ENCODE measurements around the gene FAM149A.

The FAM149A gene

GRCh38 chr4:186104114-186104889 is at the start of gene FAM149A:
FAM149A (plus strand) TSS chr4:186104704.
- DNase-seq: peak; percentile 14 to 26

GRCh38 chr4:186058253-186058979 is 46.1 kb upstream of the FAM149A start:
- no peak for DNase-seq

- DNase-seq: no peak
Measured at GRCh38 chr4:186058980-186059316, 45.6 kb upstream of the FAM149A start.

DNA sequence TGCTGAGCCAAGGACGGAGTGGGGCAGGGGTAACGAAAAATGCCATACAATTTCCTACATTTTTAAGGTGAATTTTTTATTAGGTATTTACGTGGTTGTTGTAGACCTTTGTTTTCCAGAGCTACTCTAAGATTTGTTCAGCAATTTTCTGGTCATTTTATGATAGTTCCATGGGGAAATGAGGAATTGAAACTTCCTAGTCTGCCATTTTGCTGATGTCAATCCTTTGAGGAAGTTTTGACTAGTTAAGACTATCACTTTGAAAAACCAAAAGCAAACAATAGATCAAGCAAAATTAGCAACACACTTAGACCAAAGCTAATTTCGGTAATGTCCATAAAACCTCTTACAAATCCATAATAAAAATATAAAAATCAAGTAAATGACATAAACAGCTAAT is 42.6 kb upstream of the FAM149A start:
- no peak for DNase-seq

DNA sequence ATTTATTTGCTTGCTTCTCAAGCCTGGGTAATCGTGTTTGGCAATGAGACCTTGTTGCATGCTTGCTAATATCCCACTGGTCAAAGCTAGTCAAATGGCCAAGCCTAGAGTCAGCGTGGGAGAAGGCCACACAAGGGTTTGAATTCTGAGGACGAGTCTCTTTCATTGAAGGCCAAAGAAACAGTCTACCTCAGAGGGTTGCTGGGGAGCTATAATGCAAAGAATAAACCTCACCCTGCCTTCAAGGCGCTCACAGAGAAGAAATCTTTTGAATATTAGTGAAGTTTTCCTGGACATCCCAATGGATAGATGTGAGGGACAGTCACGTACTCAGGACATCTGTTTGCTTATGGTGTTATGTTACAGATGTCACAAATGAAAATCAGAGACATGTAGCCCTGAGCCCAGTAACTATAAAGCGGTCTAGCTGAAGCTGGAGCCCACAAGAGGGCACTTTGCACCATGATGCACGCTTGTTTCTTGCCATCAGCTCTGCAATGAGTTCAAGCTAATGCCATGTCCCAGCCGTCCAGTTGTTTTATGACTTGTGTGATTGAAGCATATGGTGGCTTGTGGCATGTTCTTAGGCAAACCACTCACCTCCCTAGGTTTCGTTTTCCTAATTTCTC is 36.6 kb upstream of the FAM149A start:
- peak in 1 of 2 experiments; percentile 34 for DNase-seq

- DNase-seq: no peak
Measured at GRCh38 chr4:186068581-186069348, 35.7 kb upstream of the FAM149A start, which contains the start of gene TLR3. TLR3 (plus strand) TSS chr4:186069156; CDS start chr4:186076620, 7,464 bp downstream.

- DNase-seq: no peak
Measured at GRCh38 chr4:186069729-186070128, 34.8 kb upstream of the FAM149A start.

DNA sequence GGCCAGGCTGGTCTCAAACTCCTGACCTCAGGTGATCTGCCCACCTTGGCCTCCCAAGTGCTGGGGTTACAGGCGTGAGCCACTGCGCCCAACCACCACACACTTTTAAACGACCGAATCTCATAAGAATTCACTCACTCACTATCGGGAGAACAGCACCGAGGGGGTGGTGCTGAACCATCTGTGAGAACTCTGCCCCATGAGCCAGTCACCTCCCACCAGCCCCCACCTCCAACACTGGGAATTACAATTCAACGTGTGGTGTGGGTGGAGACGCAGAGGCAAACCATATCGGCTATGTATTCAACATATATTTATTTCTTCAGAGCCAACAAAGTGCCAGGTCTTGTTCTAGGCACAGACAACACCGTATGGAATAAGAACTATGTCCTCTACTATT is 32.0 kb upstream of the FAM149A start:
- no peak for DNase-seq

- DNase-seq: no peak
Measured at GRCh38 chr4:186074189-186074588, 30.3 kb upstream of the FAM149A start.

DNA sequence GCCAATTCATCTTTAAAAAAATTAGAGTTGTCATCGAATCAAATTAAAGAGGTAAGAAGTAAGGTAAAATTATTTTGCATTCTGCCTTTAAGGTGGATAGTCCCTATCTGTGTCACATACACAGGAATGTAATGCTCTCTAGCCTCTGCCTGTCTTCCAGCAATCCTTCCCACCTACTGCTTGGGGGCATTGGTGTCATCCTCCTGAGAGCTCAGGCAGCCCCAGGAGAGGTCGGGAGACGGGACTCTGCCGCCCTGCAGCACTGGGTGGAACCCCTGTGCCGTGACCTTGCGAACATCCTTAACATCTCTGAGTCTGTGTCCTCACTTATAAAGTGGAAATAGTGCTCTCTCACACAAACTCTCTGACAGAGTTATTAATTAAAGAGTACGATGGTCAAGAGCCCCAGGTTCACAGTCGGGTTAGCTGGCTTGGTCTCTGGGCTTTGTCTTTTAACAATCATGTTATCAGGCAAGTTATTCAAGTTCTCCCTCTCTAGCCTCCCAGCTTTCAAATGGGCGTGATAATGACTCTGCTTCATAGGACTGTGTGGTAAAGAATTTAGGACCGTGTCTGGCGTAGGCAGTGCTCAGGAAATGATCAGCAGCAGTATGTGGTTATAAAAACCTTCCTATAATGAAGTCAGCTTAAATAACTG is 25.4 kb upstream of the FAM149A start:
- no peak for DNase-seq

DNA sequence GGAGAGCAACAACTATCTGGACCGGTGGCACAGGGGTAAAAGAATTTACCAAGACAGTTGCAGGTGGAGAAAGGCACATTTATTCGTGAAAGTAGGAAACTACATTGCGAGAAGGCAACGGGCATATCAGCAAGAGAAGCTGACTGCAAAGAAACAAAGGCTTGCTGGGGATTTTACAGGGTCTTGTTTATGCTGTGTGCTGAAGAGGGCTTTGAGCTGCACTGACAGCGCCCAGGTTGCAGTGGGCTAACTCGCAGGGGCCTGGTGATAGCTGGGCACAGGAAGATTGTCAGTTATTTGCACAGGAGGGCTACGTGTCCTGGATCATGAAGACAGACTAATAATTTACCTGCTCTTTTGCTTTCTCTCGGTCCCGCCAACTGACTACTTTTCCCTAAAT is 24.8 kb upstream of the FAM149A start:
- no peak for DNase-seq

DNA sequence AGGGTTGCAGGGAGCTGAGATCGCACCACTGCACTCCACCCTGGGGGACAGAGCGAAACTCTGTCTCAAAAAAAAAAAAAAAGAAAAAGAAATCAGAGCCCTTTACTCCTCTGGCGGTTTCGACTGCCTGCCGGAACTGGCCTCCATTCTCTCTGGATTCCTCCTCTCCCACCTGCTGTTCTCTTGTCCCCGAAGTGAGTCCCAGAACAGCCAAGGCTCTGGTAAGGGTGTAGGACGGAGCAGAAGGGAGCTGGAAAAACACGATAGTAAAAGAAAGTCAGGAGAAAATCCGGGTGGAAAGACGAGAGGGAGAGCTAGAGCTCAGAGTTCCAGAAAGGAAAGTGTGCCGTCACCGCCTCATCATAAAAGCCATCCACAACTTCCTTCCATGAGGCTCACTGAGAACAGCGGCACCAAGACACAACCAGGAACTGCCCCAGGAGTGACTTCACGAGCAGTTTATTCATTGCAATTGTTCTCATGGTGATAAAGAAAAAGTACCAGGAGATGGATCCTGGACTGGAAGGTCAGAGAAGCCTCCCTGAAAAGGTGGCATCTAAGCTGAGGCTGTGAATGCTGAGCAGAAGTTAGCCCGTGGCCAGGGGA is 23.2 kb upstream of the FAM149A start:
- no peak for DNase-seq

- DNase-seq: no peak
Measured at GRCh38 chr4:186082221-186082620, 22.3 kb upstream of the FAM149A start.

DNA sequence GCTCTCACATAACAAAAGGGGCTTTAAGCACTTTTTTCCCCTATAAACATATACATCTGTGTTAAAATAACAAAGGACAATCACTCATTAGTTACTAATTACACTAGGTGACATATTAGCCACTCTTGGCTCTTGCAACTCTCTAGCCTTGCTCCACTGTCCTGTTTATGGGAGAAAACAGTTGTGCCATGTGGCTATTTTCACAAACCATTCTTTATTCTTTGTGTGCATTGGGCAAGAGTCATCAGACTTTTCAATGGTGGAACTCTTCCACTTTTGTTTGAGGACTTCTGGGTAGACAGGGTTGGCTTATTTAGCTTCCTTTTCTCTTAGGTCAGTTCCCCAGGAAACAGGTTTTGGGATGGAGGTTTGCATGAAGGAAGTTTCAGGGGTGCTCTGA is 16.0 kb upstream of the FAM149A start:
- DNase-seq: no peak

DNA sequence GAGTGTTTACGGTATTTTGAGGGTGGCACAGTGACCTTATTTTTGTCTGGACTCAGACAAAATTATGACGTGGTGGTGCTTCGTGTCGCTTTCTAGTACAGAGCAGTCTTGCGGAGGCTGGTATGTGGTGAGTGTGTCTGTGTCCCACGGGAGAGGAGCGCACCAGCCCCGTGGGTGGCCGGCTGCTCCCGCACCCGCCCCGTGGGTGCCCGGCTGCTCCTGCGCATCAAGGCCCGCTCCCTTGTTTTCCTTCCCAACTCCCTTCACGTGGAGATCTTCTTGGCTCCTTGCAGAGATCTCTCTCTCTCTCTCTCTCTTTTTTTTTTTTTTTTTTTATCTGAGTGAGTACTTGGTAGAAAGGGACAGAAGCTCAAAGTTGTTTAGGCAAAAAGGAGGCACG is 12.2 kb upstream of the FAM149A start:
- DNase-seq: no peak

DNA sequence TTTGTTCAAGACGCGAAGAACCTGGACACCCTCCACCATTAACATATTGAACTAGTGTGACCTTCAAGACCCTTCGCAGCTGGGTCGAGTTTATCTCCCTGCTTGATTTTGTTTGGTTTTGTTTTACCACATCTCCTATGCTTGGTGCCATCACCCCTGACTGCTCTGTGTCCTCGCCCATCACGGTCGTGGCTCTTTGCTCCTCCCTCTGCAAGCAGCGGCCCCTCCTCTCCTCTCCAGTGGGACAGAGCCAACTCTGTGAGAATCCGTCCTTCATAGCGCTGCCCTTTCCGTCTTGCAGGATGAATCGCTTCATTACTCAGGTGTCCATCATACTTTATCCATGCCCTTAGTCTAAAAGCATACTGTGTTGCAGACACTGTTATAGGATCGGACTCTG is 9.1 kb upstream of the FAM149A start:
- no peak for DNase-seq

GRCh38 chr4:186096681-186097165 is 7.8 kb upstream of the FAM149A start:
- DNase-seq: no peak

DNA sequence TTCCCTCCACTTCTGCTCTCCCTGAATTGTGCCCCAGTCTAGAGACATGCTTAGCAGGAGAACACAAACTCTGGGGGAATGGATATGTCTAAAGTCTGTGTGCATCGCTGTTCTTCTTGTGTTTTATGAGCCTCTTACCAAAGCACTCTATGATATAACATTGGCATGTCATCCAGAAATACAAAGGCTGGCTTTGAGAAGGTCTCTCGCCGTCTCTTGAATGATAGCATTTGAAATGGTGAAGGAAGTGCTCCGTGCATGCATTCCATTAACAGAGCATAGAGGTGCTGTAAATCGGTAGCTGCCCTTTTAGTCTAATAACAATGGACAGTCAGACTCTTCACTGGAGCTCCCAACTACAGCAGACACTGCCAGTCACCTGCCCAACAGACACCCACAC is 7.1 kb upstream of the FAM149A start:
- no peak for DNase-seq

DNA sequence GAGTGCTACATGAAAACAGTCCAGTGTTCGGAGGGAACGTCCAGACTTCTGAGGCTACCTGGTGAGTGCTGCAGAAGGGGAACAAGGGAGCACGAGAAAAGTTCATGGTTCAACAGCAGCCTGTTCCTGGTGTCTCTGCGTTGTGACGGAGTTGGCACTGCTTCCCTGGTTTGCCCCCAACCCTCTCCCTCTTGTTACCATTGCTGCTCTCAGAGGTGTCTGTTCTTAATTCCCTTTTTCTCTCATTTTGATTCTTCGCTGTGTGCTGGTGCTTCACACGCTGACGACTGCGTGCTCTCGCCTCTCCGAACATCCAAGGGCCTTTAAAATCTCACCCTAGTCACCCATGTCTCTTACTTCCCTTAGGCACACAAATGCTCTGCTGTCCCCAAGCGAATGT is 1.6 kb upstream of the FAM149A start:
- no peak for DNase-seq

- no peak for DNase-seq
Measured at GRCh38 chr4:186104890-186105646, 564 bp downstream of the FAM149A start.

- DNase-seq: no peak
Measured at GRCh38 chr4:186105647-186106321, 1.3 kb downstream of the FAM149A start.

Measured in NCI-H1930 (cell line).